ENCODE data around the gene ROCK2. TPM values are rescaled to one million over a fixed set of nuclear protein-coding genes. Genes with fewer than 3 reads are reported as not detected.

ROCK2 gene
- total RNA-seq, 1 donor from 2014 or later = 45.4 TPM

DNA sequence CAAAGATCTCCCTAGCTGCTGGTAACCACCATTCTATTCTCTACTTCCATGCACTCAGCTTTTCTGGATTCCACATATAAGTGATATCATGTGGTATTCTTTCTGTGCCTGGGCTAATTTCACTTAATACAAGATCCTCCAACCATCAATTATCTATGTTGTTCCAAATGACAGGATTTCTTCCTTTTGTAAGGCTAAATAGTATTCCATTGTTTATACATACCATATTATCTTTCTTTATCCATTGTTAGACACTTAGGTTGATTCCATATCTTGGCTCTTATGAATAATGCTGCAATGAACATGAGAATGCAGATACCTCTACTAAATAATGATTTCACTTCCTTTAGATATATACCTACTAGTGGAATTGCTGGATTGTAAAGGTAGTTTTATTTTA is 66.2 kb downstream of the ROCK2 start:
- peaks cover 36% of the 10 kb centered on the region for H3K36me3 Mint-ChIP-seq
- peaks cover 13% of the 10 kb centered on the region for H3K9me3 Mint-ChIP-seq
- no peak for DNase-seq (ENCODE audit: low spot score in 2 of 2, unreplicated experiment in 2 of 2)
- no peak for TF ChIP-seq CTCF (IDR thresholded peaks at IDR 0.05; ENCODE audit: unreplicated experiment)
- H3K27me3 Mint-ChIP-seq (ENCODE audit: low read depth) = no peaks in the 10 kb centered on the region
- no peak overlapping the region for H3K4me3 Mint-ChIP-seq
- H3K4me1 Mint-ChIP-seq = no peaks in the 10 kb centered on the region
- no peak overlapping the region for H3K27ac Mint-ChIP-seq

DNA sequence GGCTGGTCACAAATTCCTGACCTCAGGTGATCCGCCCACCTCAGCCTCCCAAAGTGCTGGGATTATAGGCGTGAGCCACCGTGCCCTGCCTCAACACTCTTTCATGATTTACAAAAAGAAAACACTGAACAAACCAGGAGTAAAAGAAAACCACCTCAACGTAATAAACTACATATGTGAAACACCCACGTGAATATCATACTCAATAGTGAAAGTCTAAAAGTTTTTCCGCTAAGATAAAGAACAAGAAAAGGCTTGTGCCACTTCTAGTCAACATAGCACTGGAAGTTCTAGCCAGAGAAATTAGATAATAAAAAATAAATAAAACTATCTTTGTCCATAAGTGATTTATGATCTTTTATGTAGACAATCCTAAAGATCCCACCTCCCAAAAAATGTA is 68.5 kb downstream of the ROCK2 start:
- Mint-ChIP-seq H3K36me3 (peaks cover 26% of the 10 kb centered on the region), H3K27me3 (ENCODE audit: low read depth) (no peaks in the 10 kb centered on the region), H3K4me3 (no peak overlapping the region), H3K4me1 (no peaks in the 10 kb centered on the region), H3K9me3 (peaks cover 8% of the 10 kb centered on the region), H3K27ac (no peak overlapping the region)
- TF ChIP-seq CTCF (IDR thresholded peaks at IDR 0.05; ENCODE audit: unreplicated experiment) = no peak
- DNase-seq (ENCODE audit: low spot score in 2 of 2, unreplicated experiment in 2 of 2) = no peak

DNA sequence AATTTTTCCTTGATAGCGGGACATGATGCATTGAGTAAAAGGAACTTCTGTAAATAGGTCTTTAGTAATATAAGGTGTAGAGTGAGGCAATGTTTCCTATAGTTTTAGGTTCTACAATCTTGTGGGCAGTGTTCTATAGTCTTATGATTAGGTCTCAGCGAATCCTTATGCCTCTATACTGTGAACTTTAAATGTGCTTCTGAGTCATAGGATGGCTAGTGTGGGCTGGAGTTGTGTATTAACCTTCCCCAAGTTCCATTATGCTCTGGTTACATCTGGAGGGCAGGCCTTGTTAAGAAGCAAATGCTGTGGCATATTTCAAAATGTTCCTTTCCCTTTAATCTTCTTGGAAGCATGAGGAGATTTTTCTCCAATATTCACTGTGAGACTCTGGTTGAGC is 73.5 kb downstream of the ROCK2 start:
- no peak for DNase-seq (ENCODE audit: low spot score in 2 of 2, unreplicated experiment in 2 of 2)
- Mint-ChIP-seq H3K9me3 (peaks cover 3% of the 10 kb centered on the region), H3K27me3 (ENCODE audit: low read depth) (no peaks in the 10 kb centered on the region), H3K4me1 (no peaks in the 10 kb centered on the region), H3K4me3 (no peak overlapping the region), H3K27ac (no peak overlapping the region), H3K36me3 (peaks cover 34% of the 10 kb centered on the region)
- TF ChIP-seq CTCF (IDR thresholded peaks at IDR 0.05; ENCODE audit: unreplicated experiment) = no peak

GRCh38 chr2:11267931-11268330 is 76.5 kb downstream of the ROCK2 start:
- Mint-ChIP-seq H3K4me3 (no peak overlapping the region), H3K27me3 (ENCODE audit: low read depth) (no peaks in the 10 kb centered on the region), H3K4me1 (no peaks in the 10 kb centered on the region), H3K9me3 (peaks cover 7% of the 10 kb centered on the region), H3K36me3 (peaks cover 26% of the 10 kb centered on the region), H3K27ac (no peak overlapping the region)
- TF ChIP-seq CTCF (IDR thresholded peaks at IDR 0.05; ENCODE audit: unreplicated experiment) = no peak
- DNase-seq (ENCODE audit: low spot score in 2 of 2, unreplicated experiment in 2 of 2) = no peak

GRCh38 chr2:11264818-11265217 is 79.6 kb downstream of the ROCK2 start:
- H3K36me3 Mint-ChIP-seq = peaks cover 21% of the 10 kb centered on the region
- no peaks in the 10 kb centered on the region for H3K27me3 Mint-ChIP-seq (ENCODE audit: low read depth)
- no peak for TF ChIP-seq CTCF (IDR thresholded peaks at IDR 0.05; ENCODE audit: unreplicated experiment)
- H3K27ac Mint-ChIP-seq = no peak overlapping the region
- H3K4me3 Mint-ChIP-seq = no peak overlapping the region
- H3K9me3 Mint-ChIP-seq = peaks cover 10% of the 10 kb centered on the region
- no peaks in the 10 kb centered on the region for H3K4me1 Mint-ChIP-seq
- DNase-seq (ENCODE audit: low spot score in 2 of 2, unreplicated experiment in 2 of 2) = no peak

DNA sequence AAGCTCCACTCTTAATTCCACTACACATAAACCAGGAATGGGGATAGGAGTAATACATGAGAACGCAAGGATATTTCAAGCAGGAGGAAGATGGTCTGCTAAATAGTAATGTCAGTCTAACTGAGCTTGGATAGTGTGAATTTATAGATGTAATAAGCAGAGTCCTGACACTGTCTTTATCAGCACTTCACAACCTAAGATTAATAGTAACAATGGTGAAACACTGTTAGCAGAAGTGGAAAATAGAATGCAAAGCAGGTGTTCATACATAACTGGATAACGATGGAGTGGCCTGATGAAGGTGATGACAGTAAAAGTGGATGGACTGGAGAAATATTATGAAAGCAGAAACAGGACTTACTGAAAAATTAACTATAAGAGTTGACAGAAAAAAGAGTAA is 80.4 kb downstream of the ROCK2 start:
- TF ChIP-seq CTCF (IDR thresholded peaks at IDR 0.05; ENCODE audit: unreplicated experiment) = no peak
- H3K27ac Mint-ChIP-seq = no peak overlapping the region
- H3K4me1 Mint-ChIP-seq = no peaks in the 10 kb centered on the region
- H3K4me3 Mint-ChIP-seq = no peak overlapping the region
- no peaks in the 10 kb centered on the region for H3K27me3 Mint-ChIP-seq (ENCODE audit: low read depth)
- DNase-seq (ENCODE audit: low spot score in 2 of 2, unreplicated experiment in 2 of 2) = no peak
- H3K36me3 Mint-ChIP-seq = peaks cover 17% of the 10 kb centered on the region
- peaks cover 10% of the 10 kb centered on the region for H3K9me3 Mint-ChIP-seq

Measured in mesothelial cell of epicardium (in vitro differentiated cells).